NCI-H1436 treated with DMSO at 0.1 percent for 48 hours (cell line): ENCODE results near the gene OSBPL5.

ENCODE experiments used
- DNase-seq: peaks from one replicate; lab custom pipeline; 2025; lab: John Stamatoyannopoulos, UW

Gene OSBPL5

DNA sequence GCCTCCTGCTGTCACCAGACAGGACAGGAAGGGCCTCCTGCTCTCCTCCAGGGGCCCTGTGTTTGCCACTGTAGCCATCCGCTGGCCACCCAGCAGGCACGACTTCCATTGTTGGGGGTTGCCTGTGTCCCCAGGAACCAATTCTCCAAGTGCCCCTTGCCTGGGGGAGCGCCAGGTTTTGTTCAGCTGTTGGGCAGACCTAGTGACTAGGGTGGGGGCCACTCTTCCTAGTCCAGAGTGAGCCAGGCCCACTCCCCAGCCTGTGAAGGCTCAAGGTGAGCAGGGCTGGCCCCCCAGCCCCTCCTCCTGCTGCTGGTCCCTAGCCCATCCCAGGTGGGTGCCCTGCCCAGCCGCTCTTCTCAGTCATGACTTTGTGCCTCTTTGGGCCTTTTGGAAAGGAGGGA lies 30.9 kb downstream of the OSBPL5 start:
- DNase-seq: no peak

DNA sequence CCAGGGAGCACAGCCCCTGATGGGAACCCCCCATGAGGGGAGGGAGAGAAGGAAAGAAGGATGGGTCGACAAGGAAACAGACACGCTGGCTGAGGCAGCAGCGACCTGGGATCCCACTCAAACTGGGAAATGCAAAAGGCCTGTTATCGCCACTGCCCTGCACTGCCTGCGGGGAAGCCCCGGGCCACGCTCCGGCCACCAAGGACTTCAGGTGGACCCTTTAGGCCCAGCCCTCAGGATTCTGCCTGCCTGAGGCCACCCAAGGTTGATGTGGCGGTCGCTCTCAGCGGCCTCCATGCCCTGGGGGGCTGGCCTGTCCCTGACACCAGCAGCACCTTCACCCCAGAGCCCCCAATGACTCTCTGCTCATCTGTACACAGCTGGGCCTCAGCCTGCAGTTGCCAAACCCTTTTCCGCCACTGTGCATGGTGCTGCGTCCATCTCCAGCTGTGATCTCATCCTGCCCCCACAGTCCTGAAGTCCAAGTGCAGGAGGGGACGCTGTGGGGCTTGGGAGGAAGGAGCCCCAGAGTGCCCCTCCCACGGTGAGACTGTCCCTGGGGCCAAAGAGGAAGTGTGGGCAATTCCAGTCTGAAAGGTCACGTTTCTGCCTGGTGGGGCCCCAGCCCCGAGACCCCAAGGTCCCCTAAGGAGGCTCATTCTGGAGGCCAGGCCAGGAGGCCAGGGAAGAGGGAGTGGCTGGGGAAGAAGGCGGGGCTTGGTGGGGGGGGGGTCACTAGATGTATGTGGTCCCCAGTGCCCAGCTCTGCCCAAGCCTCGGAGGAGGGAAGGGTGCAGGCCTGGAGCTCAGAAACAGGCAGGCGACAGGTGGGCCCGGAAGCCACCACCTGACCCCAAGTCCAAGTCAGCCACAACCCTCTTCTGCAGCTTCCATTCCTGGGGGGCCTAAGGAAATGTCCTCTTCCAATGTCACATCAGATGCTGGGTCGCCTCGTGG lies 31.6 kb downstream of the OSBPL5 start:
- DNase-seq: no peak

DNA sequence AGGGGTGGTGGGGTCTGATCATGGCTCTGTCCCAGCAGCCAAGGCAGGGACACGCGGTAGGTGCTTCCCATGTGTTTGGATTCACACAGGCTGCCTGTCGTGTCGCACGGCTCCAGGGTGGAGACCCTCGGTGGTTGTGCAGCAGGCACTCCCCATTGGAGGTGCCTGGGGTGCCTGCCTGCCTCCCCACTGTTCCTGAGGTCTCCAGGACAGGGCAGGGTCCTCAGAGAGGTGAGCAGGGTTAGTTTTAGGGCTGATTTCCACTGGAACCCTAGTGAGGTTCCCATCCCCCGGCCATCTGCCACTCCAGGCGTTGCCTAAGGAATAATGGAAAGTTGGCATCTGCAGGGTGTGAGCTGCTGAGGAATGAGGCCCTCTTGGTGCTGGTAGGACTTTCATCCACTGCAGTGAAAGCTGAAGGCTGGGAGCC lies 32.3 kb downstream of the OSBPL5 start:
- DNase-seq: no peak

DNA sequence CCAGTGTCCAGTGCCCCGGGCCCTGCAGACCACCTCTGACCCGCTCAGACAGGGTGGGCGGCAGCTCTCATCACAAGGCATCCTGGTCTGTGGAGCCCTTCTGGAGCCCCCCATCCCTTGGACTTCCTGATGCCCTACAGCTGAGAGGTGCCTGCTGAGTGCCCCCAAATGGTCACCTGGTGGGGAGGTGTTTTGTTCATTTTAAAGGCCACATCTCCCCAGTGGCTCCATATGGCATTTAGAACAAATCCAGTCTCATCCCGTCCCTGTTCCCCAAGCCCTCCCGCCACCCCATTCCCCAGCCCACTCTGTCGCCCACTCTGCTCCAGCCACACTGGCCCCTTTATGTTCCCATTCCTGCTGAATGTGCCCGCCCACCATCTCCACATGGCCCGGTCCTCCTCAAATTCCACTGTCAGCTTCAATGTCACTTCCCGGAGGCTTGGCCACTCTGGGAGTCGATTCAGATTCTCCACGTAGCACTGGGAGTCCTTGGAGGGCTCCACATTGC lies 32.8 kb downstream of the OSBPL5 start:
- no peak for DNase-seq

DNA sequence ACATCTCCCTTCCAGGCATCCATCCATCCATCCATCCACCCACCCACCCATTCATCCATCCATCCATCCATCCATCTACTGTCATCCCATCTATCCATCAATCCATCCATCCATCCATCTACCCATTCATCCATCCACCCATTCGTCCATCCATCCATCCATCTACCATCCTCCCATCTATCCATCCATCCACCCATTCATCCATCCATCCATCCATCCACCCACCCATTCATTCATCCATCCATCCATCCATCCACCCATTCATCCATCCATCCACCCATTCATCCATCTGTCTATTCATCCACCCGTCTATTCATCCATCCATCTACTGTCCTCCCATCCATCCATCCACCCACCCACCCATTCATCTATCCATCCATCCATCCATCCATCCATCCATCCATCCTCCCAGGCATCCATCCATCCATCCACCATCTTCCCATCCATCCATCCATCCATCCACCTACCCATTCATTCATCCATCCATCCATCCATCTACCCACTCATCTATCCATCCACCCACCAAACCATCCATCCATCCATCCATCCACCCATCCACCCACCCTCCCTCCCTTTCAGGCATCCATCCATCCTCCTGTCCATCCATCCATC lies 33.7 kb downstream of the OSBPL5 start:
- DNase-seq: no peak

DNA sequence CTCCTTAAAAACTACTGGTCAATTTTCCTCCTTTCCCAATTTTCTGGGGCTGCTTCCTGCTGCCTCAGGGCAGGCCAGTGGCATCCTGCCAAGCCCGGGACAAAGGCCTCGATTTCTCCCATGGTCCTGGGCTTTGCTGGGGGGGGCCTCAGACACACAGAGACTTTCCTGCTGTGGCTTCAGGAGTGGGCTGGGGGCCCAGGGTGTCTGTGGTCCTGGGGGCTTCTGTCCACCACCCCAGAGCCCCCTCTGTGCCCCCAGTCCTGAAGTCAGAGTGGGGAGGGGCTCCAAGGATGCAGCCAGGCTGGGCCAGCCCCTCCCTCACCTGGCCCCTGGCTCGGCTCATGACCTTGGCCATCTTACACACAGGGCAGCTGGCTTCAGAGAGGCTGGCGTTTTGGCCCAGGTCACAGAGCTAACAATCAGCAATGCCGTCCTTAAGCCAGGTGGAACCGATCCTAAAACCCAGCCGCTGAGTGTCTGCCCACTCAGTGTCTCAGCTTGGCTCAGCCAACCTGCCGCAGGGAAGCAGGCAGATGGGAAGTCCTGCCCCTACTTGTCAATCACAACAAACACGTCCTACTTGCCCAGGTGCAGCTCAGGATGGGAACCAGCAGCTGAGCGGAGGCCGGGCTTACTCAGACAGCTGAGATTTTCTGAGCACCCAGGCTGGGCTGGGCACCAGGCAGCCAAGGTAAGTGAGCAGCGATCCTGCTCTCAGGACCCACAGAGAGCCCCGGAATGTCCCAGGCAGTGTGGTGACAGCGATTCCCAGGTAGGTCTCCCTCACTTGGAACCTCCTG lies 34.6 kb downstream of the OSBPL5 start:
- DNase-seq: no peak

DNA sequence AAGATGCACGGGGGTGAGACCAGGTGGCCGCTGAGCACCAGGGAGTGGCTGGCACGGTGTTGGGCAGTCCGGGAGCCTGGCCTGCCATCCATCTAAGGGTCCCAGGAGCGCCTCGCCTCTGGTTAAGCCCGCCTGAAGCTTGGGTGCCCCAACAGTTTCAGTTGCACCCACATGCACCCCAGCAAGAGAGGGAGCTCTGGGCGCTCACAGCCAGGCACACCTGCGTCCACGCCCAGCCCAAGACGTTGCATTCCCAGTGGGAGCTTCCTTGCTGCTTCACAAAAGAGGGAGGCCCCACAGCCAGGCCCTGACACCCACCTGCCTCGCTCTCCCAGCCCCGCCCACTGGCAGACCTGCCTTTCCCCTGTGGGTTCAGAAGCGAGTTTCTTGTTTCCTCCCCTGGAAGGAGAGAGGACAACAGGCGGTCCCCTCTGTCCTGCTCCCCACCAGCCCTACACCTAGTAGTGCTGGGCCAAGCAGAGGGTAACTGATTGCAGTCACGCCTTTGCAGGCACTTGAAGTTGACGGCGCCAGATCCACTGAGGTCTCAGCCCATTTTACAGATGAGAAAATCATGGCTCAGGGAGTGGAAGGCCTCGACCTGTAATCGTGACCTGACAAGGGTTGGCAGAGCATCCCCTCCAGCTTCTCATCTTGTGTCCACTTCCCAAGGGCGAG lies 35.4 kb downstream of the OSBPL5 start:
- DNase-seq: no peak

DNA sequence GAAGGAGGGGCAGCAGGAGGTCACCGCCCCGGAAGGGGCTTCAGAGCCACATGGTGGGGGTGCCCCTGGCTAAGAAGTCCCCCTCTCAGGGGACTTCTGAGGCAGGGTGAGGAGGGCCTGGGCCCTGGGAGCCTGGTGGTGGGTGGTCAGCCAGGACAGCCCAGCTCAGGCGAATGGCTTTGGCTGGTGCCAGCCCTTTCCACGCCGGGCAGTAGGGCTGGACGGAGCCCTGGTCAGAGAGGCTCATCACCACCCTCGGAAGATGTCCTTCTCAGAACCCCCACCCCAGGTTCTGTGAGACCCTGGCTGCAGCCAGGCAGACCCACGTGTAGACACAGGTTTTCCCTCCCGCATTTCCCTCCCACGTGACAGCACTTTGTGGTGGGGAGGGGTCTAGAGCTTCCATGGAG lies 35.9 kb downstream of the OSBPL5 start:
- DNase-seq: no peak

DNA sequence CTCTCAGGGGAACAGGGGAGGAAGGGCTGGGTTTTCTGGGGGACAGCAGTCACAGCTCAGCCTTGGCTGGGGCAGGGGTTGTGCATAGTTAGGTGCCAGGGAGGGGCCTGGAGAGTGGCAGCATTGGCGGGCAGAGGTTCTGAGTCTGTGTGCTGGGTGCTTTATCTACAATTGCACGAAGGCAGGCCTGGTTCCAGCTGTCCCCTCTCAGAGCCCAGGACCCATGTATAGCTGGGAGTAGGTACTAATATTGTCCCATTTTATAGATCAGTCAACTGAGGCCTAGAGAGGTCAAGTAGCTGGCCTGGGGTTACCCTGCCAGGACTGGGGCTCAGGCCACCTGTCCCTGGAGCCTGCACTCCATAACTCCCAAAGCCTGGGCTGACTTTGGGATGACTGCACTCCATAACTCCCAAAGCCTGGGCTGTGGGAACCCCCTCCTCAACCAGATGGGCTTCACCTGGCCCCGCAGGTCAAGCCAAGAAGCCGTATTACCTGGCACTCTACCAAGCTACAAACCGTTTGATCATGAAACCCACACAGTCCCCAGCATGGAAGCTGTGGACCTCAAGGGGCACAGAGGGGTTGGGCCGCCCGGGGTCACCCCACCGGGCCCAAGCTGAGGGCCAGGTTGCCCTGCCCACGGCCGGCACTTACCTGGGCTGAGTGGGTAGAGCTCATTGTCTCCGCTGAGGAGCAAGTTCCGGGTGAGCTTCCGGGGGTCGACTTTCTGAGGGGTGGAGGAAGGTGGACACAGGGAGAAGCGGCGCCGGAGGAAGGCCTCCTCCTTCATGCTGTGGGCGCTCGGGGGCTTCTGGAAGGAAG lies 36.5 kb downstream of the OSBPL5 start:
- no peak for DNase-seq

DNA sequence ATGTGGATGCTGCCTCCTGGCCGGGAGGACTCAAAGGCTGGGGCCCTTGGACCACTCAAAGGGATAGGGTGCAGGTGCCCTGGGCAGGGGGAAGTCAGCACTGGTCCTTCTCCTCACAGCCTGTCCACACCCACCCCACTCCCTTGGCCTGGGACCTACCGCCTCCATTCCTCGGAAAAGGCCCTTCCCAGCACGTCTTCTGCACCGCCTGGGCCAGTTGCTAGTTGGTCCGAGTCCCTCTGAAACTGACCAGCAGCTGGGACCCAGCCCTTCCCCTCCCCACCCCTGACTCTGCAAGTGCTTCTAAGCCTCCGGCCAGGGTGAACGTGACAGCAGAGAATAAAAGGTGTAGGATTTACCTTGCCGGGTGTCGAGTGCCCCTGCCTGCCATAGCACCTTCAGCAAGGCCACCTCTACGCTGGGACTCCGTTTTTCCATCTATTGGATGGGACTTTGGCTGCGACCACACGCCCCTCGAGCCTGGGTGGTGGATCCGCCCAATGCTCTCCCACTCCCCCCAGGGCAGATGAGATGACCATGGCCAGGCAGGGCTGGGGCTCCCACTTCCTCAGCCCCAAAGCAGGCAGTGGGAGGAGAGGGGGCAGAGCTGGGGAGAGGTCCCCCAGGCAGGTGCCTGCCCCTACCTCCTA lies 37.3 kb downstream of the OSBPL5 start:
- DNase-seq: no peak

DNA sequence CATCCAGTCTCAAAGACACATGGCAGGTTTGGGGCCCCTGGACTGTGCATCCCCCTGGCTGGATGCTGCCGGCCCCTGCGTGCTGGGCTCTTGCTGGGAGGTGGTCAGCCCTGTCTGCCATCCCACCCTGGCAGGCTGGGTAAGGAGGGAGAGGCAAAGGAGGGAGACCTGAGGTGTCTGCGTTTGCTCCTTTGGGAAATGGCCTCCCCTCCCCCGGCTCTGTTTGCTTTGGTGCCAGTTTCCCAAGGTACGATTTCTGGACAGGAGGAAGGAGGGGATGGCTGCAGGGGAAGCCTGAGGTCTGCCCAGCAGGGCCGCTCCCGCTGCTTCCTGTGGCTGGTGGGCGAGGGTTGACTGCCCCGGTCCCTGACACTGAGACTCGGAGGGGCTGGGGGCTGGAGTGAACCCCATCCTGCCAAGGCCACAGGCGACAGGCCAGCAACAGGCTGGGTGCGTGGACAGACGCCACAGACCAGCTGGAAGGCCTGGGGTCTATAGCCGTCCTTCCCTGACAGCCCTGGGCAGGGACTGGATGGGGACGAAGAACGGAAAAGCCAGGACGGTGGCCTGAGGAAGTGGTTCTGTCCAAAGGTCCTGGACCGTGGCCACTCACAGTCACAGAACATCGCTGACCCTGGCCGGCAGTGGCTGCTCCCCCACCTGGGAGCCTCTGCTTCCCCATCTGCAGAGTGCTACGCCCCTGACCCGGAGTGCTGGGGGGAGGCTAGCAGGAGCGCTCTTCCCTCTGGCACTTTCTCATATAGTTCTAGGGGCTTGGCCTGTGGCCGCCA lies 38.0 kb downstream of the OSBPL5 start:
- DNase-seq: no peak

DNA sequence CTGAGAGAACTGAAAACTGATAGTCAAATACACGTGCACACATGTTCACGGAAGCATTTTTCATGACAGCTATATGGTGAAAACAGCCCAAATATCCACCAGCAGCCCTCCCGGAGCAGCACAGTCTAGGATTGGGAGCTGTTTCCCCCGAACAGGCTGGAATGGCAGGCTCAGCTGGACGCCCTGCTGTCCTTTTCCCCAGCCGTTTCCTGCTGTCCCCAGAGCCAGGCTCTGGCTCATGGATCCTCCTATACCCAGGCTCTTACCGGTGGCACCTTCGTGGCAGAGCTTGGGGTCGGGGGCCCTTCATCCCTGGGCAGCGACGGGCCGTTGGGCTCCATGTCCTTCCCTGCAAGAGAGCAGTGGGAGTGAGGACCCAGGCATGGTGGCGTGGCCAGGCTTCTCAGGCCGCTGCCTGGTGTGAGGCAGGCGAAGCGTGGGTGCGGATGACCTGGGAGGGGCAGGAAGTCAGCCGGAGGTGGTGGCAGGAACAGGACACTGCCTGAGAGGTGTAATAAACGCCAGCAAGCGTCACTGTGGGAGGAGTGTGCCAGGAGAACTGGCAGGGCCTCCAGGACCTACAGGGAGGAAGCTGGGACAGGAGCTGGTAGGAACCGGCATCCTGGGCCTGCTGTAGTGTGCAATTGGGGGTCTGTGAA lies 38.8 kb downstream of the OSBPL5 start:
- DNase-seq: no peak

DNA sequence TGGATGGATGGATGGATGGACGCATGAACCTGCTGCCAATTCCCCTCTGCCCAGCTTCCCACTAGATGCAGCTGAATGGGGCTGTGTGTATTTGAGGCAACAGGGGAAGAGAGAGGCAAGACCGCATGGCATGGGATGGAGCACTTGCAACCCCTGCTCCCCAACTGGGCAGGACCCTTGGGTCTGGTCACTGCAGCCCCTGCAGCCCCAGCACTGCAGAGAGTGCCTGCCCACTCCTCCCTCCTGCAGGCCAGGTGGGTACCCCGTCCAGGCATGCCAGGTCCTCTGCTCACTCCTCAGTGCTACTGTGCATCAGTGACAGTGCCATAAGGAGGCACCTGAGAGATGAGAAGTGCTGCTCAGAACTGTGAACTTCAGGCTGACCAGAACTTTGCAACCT lies 40.3 kb downstream of the OSBPL5 start:
- DNase-seq: no peak

DNA sequence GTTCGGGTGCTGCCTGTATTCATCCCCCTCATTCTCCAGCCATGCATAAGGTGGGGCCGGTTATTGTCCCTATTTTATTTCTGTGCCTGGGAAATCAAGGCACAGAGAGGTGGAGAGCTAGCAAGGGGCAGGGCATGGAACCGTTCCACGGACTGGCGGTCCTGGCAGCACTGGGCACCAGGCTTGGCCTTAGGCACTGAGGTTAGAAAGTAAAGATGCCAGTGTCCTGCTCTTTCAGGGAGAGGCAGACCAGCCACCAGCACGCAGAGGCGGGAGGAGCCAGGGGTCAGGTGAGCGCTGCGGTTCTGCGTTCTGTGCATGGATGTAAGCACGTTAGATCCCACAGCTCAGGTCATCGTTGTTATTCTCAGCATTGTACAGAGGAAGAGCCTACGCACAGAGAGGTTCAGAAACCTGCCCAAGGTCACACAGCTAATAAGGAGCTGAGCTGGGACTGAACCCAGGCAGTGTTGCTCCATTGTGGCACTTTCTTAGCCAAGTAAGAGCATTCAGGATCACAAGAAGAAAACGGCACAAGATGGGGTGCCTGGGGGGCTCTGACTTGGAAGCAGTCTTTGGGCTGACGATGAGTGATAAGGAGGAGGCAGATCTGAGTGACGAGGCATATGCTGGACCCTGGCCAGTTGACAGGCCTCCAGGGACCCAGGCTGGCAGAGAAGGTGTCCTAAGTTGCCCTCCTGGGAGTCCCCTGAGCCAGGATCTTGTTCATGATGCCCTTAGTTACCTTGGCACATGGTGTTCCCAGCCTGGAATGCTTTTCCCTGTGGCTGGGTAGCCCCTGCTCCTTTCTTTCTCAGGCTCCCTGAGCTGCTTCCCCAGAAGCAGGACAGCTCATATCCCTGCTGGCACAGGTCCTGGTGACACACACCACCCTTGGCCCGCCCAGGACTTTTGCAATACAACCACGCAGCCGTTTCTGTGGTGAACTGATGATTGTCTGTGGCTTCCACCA lies 41.1 kb downstream of the OSBPL5 start:
- DNase-seq: no peak

DNA sequence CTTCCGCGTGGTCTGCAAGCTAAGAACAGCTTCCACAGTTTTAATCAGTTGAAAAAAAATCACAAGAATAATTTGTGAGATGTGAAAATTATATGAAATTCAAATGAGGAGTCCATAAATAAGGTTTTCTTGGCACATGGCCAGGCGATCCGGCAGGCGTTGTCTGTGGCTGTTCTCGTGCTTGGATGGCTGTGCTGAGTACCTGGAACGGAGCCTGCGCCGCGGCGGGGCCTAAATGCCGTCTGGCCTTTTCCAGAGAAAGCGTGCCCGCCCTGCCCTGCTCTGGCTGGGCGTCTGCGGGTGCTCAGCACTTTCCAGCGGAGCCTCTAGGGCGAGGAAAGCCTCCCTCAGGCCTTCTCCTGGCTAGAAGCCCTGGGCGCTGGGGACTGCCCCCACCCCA lies 41.8 kb downstream of the OSBPL5 start:
- no peak for DNase-seq

DNA sequence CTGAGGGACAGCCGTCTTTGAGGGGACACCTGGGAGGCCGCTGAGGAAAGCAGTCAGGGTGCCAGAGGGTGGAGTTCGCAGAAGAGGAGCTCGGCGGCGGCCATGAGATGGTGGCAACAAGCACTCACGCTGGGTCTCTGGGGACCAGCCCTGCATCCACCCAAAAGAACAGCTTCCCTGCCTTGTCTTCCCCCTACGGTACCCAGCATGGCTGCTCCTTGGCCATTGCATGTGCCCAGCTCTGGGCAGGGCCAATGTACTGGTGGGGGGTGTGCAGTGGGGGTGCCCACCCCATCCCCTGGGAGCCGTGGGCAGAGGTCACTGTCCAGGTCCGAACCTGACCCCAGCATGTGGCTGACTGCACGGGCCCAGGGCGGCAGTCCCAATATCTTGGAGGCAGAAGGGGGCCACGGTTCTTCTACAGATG lies 42.3 kb downstream of the OSBPL5 start:
- no peak for DNase-seq

DNA sequence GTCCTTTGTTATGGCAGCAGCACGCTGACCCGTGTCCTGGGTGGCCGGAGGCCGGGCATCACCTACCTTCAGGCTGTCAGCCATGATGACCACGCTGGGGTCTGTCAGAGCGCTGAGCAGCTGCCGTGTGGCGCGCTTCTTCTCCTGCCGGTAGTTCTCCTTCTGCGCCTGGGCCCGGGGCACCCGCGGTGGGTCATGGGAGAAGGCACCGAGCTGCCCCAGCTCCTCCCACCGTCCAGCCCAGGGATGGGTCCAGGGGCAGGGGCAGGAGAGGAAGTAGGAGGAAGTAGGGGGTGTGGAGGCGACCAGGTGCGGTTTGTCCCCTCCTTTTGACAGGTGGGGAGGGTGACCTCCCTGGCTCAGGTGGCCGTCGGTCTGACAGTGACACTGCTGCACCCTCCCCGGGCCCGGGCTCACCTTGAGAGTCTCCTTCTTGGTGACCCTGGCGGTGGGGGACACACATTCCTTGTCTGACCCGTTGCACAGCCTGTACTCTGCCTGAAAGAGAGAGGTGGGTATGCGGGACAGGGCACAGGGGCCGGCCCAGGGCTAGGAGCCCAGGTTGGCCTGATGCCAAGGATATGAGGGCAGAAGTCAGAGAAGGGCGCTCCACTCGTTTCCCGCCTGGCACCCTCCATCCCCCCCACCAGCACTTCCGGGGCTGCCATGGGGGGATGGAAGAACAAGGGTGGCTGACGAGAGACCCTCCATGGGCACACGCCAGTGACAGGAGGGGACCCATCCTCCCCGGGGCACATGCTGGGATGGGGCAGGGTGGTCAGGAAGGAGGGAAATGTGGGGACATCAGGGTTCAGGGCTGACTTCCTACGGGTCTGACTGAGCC lies 43.0 kb downstream of the OSBPL5 start:
- DNase-seq: no peak
